WTC11 (cell line): ENCODE measurements around the gene GON7.

ENCODE experiments used
- ELF4 ChIP-seq: sonication (generic); formaldehyde crosslinking; IDR thresholded peaks from 2 replicates; pipeline ENCODE4 v1.8.1; 2022; ENCODE audit warnings: low read depth, mild to moderate bottlenecking, moderate library complexity, missing genetic modification reagents
- ESRRA ChIP-seq: sonication (generic); formaldehyde crosslinking; IDR thresholded peaks from 2 replicates; pipeline ENCODE4 v1.8.1; 2022; ENCODE audit warnings: mild to moderate bottlenecking, missing genetic modification reagents, borderline replicate concordance
- TF ChIP-seq, protein P1 (sequence below): sonication (generic); formaldehyde crosslinking; IDR thresholded peaks from 2 replicates; pipeline ENCODE4 v1.8.1; 2023; ENCODE audit warnings: mild to moderate bottlenecking, missing genetic modification reagents
- TF ChIP-seq, protein P2 (sequence below): sonication (generic); formaldehyde crosslinking; conservative IDR thresholded peaks from 2 replicates; pipeline ENCODE4 v1.8.1; 2022; ENCODE audit warnings: mild to moderate bottlenecking, missing genetic modification reagents
- TF ChIP-seq, protein P3 (sequence below): sonication (generic); formaldehyde crosslinking; IDR thresholded peaks from 2 replicates; pipeline ENCODE4 v1.8.1; 2022; ENCODE audit warnings: missing genetic modification reagents, borderline replicate concordance
- TF ChIP-seq, protein P4 (sequence below): fragments of 200-600 bp; IDR thresholded peaks from 2 replicates; pipeline ENCODE4 v1.8.0; 2022; ENCODE audit warnings: antibody characterized with exemption
- TF ChIP-seq, protein P5 (sequence below): sonication (generic); formaldehyde crosslinking; IDR thresholded peaks from 2 replicates; pipeline ENCODE4 v1.8.0; 2022; ENCODE audit warnings: mild to moderate bottlenecking, missing genetic modification reagents

DNA sequence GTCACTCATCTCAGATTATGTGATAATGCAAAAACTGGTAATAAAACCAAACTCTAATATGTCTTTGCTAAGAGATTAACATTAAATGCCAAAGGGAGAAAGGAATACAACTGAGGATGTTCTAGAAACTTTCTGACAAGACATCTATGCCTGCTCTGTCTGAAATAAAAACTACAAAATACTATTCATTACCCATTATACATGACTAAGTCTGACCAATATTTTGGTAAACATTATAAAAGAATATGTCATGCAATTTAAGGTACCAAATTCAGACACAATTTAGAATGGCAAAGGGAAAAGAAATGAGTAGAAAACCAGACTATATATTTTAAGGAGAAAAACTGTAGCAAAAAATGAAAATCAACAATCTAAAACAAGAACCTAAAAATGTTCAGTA, 39.7 kb upstream of the GON7 start:
- TF ChIP-seq, protein P1, sequence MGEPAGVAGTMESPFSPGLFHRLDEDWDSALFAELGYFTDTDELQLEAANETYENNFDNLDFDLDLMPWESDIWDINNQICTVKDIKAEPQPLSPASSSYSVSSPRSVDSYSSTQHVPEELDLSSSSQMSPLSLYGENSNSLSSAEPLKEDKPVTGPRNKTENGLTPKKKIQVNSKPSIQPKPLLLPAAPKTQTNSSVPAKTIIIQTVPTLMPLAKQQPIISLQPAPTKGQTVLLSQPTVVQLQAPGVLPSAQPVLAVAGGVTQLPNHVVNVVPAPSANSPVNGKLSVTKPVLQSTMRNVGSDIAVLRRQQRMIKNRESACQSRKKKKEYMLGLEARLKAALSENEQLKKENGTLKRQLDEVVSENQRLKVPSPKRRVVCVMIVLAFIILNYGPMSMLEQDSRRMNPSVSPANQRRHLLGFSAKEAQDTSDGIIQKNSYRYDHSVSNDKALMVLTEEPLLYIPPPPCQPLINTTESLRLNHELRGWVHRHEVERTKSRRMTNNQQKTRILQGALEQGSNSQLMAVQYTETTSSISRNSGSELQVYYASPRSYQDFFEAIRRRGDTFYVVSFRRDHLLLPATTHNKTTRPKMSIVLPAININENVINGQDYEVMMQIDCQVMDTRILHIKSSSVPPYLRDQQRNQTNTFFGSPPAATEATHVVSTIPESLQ: no peak
- TF ChIP-seq, protein P2, sequence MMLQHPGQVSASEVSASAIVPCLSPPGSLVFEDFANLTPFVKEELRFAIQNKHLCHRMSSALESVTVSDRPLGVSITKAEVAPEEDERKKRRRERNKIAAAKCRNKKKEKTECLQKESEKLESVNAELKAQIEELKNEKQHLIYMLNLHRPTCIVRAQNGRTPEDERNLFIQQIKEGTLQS: no peak
- TF ChIP-seq, protein P3, sequence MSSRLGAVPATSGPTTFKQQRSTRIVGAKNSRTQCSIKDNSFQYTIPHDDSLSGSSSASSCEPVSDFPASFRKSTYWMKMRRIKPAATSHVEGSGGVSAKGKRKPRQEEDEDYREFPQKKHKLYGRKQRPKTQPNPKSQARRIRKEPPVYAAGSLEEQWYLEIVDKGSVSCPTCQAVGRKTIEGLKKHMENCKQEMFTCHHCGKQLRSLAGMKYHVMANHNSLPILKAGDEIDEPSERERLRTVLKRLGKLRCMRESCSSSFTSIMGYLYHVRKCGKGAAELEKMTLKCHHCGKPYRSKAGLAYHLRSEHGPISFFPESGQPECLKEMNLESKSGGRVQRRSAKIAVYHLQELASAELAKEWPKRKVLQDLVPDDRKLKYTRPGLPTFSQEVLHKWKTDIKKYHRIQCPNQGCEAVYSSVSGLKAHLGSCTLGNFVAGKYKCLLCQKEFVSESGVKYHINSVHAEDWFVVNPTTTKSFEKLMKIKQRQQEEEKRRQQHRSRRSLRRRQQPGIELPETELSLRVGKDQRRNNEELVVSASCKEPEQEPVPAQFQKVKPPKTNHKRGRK (CRISPR knock-in tag): no peak
- TF ChIP-seq, protein P4, sequence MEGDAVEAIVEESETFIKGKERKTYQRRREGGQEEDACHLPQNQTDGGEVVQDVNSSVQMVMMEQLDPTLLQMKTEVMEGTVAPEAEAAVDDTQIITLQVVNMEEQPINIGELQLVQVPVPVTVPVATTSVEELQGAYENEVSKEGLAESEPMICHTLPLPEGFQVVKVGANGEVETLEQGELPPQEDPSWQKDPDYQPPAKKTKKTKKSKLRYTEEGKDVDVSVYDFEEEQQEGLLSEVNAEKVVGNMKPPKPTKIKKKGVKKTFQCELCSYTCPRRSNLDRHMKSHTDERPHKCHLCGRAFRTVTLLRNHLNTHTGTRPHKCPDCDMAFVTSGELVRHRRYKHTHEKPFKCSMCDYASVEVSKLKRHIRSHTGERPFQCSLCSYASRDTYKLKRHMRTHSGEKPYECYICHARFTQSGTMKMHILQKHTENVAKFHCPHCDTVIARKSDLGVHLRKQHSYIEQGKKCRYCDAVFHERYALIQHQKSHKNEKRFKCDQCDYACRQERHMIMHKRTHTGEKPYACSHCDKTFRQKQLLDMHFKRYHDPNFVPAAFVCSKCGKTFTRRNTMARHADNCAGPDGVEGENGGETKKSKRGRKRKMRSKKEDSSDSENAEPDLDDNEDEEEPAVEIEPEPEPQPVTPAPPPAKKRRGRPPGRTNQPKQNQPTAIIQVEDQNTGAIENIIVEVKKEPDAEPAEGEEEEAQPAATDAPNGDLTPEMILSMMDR: no peak
- TF ChIP-seq ELF4 (CRISPR knock-in tag) (no peak), ESRRA (CRISPR knock-in tag) (no peak)
- TF ChIP-seq, protein P5, sequence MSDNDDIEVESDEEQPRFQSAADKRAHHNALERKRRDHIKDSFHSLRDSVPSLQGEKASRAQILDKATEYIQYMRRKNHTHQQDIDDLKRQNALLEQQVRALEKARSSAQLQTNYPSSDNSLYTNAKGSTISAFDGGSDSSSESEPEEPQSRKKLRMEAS (CRISPR knock-in tag): no peak
